Peyer's patch (tissue), 4 donors: Measurements from ENCODE around the gene CHMP4A.

ENCODE experiments used
- CTCF ChIP-seq, 6 experiments: fragments of 450-650 bp in 4 of 6; fragments of 200-600 bp in 2 of 6; sonication (generic) in 1 of 6; IDR thresholded peaks; one replicate each; pipeline ENCODE4 v1.5.1; 2017 to 2019; ENCODE audit warnings: antibody characterized with exemption in 6 of 6, mild to moderate bottlenecking in 3 of 6, moderate library complexity in 1 of 6
- POLR2A ChIP-seq, 2 donors: fragments of 450-650 bp; IDR thresholded peaks; one replicate each; pipeline ENCODE4 v1.5.1; 2017; ENCODE audit warnings: antibody characterized with exemption in 2 of 2, mild to moderate bottlenecking in 2 of 2, moderate library complexity in 2 of 2

GRCh38 chr14:24160850-24161804 lies 52.2 kb downstream of the CHMP4A start, which contains the start of gene IRF9:
- peak; percentile 95 to 99 (median 98) for TF ChIP-seq CTCF (IDR thresholded peaks at IDR 0.05)
- TF ChIP-seq POLR2A (IDR thresholded peaks at IDR 0.05): peak; percentile 68 to 80
